NK-92 (cell line): Measurements from ENCODE around the gene SGMS1.
"Not testable (repeated sequence)": the region's sequence is repeated elsewhere in the genome, so short reads cannot be mapped to it uniquely, and the experiment has no call there.

Source experiments
- DNase-seq: peaks from one replicate; lab custom pipeline; 2025; ENCODE audit not compliant: unreplicated experiment; lab: John Stamatoyannopoulos, UW

Gene SGMS1

GRCh38 chr10:50511492-50512213, 112.1 kb downstream of the SGMS1 start:
- DNase-seq: no peak

- DNase-seq: no peak
Observed at GRCh38 chr10:50510517-50511473, 113.0 kb downstream of the SGMS1 start.

- DNase-seq: no peak
Observed at GRCh38 chr10:50508315-50509051, 115.3 kb downstream of the SGMS1 start.

GRCh38 chr10:50506861-50507573, 116.7 kb downstream of the SGMS1 start:
- no peak for DNase-seq

- DNase-seq: no peak
Observed at GRCh38 chr10:50504389-50504788, 119.4 kb downstream of the SGMS1 start.

- DNase-seq: no peak
Observed at GRCh38 chr10:50503661-50504320, 120.0 kb downstream of the SGMS1 start.

- not testable (repeated sequence) for DNase-seq
Observed at GRCh38 chr10:50503156-50503555, 120.6 kb downstream of the SGMS1 start.

- DNase-seq: no peak
Observed at GRCh38 chr10:50501924-50502452, 121.8 kb downstream of the SGMS1 start.

GRCh38 chr10:50501478-50501877, 122.3 kb downstream of the SGMS1 start:
- no peak for DNase-seq

GRCh38 chr10:50498465-50498864, 125.3 kb downstream of the SGMS1 start:
- no peak for DNase-seq

- DNase-seq: no peak
Observed at GRCh38 chr10:50497758-50498157, 126.0 kb downstream of the SGMS1 start.

- DNase-seq: no peak
Observed at GRCh38 chr10:50496228-50496627, 127.5 kb downstream of the SGMS1 start.

- DNase-seq: no peak
Observed at GRCh38 chr10:50490241-50490640, 133.5 kb downstream of the SGMS1 start.

GRCh38 chr10:50484550-50484949, 139.2 kb downstream of the SGMS1 start:
- DNase-seq: not testable (repeated sequence)

GRCh38 chr10:50480054-50481007, 143.4 kb downstream of the SGMS1 start:
- no peak for DNase-seq

- no peak for DNase-seq
Observed at GRCh38 chr10:50477287-50478203, 146.2 kb downstream of the SGMS1 start.

GRCh38 chr10:50473756-50474155, 150.0 kb downstream of the SGMS1 start:
- DNase-seq: no peak

GRCh38 chr10:50472914-50473313, 150.8 kb downstream of the SGMS1 start:
- no peak for DNase-seq
